Measurements from ENCODE around the gene GRK6. TPM values are rescaled to one million over a fixed set of nuclear protein-coding genes. Genes with fewer than 3 reads are reported as not detected.

The GRK6 gene
- total RNA-seq, 3 donors from 2014 or later, result 21.3 to 25.0 (median 22.1) TPM

GRCh38 chr5:177456976-177457851 is 30.7 kb downstream of the GRK6 start:
- Histone ChIP-seq H3K27ac (peak overlapping the region; percentile 81 to 82), H3K27me3 (peaks cover 0 to 2% of the 10 kb centered on the region in 2 donors), H3K9me3 (no peaks in the 10 kb centered on the region), H3K4me3 (peak overlapping the region in 1 of 3 donors; percentile 24), H3K36me3 (no peaks in the 10 kb centered on the region), H3K4me1 (no peaks in the 10 kb centered on the region)
- peak in 1 of 2 donors; percentile 85 for DNase-seq (ENCODE audit: low spot score in 2 of 2)
- TF ChIP-seq POLR2AphosphoS5 (IDR thresholded peaks at IDR 0.05), result peak in 1 of 3 donors; percentile 7
- TF ChIP-seq POLR2A (IDR thresholded peaks at IDR 0.05), result no peak
- peak; percentile 65 to 77 (median 66) for TF ChIP-seq CTCF (IDR thresholded peaks at IDR 0.05)
- intact Hi-C loops (cut with DNase I; ENCODE audit: low total_unique reads), result loop anchor here (10.0 kb wide), 1 partner anchor 342 kb away; no protein-coding TSS in a partner anchor

DNA sequence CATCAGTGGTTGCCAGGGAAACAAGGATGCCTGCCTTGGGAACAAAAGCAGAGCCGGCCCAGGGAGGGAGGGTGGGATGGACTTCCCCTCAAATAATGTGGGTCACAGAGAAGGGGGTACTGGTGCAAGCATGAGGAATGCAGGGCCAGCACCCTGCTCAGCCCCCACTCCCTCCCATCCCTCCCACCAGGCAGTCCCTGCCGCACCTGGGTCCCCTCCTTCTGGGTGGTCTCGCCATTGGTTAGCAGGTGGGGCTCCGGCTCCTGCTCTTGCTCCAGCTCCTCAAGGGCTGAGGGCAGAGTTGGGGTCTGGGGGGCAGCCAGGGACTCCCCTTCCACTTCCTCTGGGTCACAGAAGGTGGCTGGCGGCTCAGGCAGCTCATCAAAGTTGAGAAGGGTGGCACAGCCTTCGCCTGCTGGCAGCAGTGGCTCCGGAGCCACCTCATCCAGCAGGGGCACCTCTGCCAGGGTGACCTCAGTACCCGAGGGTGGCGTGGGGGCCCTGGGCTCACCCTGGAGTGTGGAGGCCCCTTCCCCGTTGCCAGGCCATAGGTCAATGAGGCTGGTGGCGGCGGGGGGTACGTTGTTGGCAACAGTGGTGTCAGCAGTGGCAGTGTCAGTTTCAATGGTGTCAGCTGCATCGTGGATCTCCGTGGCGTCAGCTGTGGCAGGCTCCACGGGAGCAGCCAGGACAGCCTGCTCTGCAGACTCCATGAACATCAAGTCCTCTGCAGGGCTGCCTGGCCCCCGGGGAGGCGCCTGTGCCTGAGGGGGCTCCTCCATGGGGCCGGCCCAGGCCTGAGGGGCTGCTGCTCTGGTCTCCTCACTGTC is 31.6 kb downstream of the GRK6 start:
- intact Hi-C loops (cut with DNase I; ENCODE audit: low total_unique reads), result loop anchor here (10.0 kb wide), 1 partner anchor 343 kb away; no protein-coding TSS in a partner anchor
- no peak for DNase-seq (ENCODE audit: low spot score in 2 of 2)
- Histone ChIP-seq H3K4me3 (no peak overlapping the region), H3K9me3 (no peaks in the 10 kb centered on the region), H3K27me3 (no peaks in the 10 kb centered on the region), H3K36me3 (no peaks in the 10 kb centered on the region), H3K4me1 (no peaks in the 10 kb centered on the region), H3K27ac (peak overlapping the region; percentile 81 to 82)
- TF ChIP-seq POLR2A (IDR thresholded peaks at IDR 0.05) (no peak), POLR2AphosphoS5 (IDR thresholded peaks at IDR 0.05) (no peak), CTCF (IDR thresholded peaks at IDR 0.05) (no peak)

- TF ChIP-seq POLR2A (IDR thresholded peaks at IDR 0.05) (no peak), CTCF (IDR thresholded peaks at IDR 0.05) (no peak), POLR2AphosphoS5 (IDR thresholded peaks at IDR 0.05) (no peak)
- Histone ChIP-seq H3K36me3 (no peaks in the 10 kb centered on the region), H3K27me3 (no peaks in the 10 kb centered on the region), H3K4me3 (no peak overlapping the region), H3K4me1 (no peaks in the 10 kb centered on the region), H3K9me3 (no peaks in the 10 kb centered on the region), H3K27ac (no peak overlapping the region)
- intact Hi-C loops (cut with DNase I; ENCODE audit: low total_unique reads), result loop anchor here (10.0 kb wide), 1 partner anchor 344 kb away; no protein-coding TSS in a partner anchor
- no peak for DNase-seq (ENCODE audit: low spot score in 2 of 2)
These were observed 32.5 kb downstream of the GRK6 start for GRCh38 chr5:177458912-177459350.

DNA sequence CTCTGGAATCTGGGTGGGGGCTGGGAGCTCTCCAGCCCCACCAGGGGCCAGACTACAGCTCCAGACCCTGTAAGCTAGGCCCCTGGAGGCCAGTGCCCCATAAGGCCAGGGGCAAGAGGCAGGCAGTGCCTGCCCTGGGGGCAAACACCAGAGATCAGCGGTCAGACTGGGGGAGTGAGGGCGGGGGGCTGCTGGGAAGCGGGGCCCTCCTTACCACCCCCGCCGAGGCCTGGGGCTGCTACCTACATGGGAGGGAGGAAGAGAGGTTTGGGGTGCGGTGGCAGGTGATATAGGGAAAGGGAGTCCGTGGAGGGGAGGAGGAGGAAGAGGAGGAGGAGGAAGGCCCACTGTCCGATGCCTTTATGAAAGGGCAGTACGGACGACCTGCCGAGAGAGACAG is 32.9 kb downstream of the GRK6 start:
- DNase-seq (ENCODE audit: low spot score in 2 of 2), result no peak
- intact Hi-C loops (cut with DNase I; ENCODE audit: low total_unique reads), result loop anchor here (10.0 kb wide), 1 partner anchor 345 kb away; no protein-coding TSS in a partner anchor
- H3K4me1 ChIP-seq, result no peaks in the 10 kb centered on the region
- H3K4me3 ChIP-seq, result no peak overlapping the region
- H3K9me3 ChIP-seq, result no peaks in the 10 kb centered on the region
- no peak overlapping the region for H3K27ac ChIP-seq
- H3K36me3 ChIP-seq, result no peaks in the 10 kb centered on the region
- no peak for TF ChIP-seq POLR2AphosphoS5 (IDR thresholded peaks at IDR 0.05)
- TF ChIP-seq CTCF (IDR thresholded peaks at IDR 0.05), result no peak
- TF ChIP-seq POLR2A (IDR thresholded peaks at IDR 0.05), result no peak
- no peaks in the 10 kb centered on the region for H3K27me3 ChIP-seq

All from breast epithelium (tissue), 4 donors.